Suppressor macrophage treated with lipopolysaccharide for 1 hour (primary cell): Measurements from ENCODE around the gene PHEX.

Source experiments
- DNase-seq, 3 donors: peaks; one replicate each; pipeline ENCODE4 v3.0.0-alpha.2; 2020 to 2022

The PHEX gene

DNA sequence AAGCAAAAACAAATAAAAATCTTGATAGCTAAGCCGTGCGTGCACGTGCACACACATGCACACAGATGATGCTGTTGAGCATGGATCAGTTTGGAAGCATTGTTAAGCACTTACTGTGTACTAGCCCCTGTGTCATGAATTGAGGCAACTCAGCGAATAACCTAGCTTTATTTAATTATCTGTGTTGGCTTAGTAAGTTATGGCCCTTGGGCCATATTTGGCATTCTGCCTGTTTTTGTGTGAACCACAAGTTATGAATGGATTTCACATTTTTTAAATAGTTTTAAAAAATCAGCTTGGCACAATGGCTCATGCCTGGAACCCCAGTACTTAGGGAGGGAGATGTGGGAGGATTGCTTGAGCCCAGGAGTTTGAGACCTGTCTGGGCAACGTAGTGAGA lies 126.9 kb downstream of the PHEX start:
- DNase-seq, result no peak

DNA sequence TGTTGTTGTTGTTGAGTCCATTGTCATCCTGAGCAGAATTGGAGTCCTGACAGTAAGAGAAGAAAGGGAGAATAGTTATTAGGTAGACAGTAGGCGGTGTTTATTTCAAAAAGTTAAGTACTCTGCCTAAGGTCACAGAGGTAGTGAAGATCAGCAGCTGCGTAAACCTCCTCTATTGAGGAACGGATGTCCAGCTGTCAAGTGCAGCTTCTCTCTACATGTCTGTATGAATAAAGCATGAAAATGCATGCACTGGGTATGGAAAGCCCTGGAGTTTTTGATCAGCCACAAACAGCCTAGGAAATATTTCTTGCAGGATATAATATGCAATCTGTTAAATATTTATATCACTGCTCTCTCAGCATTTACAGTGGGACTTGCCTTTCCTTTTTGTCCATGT lies 131.2 kb downstream of the PHEX start:
- no peak for DNase-seq

GRCh38 chrX:22164770-22165388 lies 132.8 kb downstream of the PHEX start:
- DNase-seq, result no peak

DNA sequence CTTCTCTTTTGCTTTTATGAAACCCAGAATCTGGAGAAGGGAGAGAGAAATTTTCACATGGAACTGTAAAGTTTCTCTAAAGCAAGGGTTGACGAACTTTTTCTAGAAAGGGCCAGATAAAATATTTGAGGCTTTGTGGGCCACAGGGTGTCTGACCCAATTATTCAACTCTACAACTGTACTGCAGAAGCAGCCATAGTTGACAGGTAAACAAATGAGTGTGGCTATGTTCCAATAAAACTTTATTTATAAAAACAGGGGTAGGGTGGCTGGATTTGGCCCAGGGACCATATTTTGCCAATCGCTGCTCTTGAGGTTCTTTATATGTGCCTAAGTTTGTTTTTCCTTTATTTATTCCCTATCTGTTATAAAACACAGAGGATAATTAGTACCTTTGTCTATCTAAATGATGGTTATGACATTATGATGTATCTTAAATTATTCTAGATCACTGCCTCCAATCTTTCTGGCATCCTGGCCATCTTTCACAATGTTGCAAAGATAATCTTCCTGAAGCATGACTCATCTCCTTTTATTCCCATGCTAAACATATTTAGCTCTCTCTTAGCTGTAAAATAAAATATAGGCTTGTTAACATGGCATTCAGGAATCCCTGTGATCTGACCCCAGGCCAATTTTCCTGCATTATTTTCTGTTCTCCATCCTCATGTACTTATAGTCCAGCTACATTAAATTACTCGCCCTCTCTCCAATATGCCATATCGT lies 133.8 kb downstream of the PHEX start:
- no peak for DNase-seq

DNA sequence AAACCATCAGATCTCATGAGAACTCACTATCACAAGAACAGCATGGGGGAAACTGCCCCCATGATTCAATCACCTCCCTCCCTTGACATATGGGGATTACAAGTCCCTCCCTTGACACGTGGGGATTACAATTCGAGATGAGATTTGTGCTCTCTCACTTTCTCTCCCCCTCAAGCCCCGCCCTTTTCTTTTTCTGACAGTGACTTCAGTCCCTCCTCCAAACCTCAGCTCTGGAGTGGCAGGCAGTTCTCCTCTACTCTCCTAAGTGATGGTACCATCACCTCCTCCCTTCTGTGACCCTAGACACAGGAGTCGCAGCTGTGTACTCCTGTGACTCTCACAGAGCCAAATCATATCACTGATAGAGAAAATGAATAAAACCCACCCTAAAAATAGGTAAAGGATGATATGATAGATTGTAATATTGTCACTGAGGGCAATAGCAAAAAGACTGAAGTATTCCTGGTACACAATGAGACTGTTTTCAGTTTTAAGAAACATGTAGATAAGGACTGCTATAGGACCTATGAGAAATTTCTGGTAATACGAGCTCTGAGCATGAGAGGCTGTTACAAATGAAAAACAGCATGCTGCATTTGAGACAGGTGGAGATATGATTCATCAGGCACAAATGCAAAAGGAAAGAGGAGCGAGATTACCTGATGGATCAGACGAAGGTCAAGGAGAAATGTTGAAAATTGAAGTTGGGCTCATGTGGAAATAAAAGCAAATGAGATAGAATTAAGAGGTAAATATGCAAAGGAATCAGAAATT lies 139.3 kb downstream of the PHEX start:
- DNase-seq, result no peak

- DNase-seq, result no peak
Observed at GRCh38 chrX:22173966-22174365, 141.8 kb downstream of the PHEX start.

DNA sequence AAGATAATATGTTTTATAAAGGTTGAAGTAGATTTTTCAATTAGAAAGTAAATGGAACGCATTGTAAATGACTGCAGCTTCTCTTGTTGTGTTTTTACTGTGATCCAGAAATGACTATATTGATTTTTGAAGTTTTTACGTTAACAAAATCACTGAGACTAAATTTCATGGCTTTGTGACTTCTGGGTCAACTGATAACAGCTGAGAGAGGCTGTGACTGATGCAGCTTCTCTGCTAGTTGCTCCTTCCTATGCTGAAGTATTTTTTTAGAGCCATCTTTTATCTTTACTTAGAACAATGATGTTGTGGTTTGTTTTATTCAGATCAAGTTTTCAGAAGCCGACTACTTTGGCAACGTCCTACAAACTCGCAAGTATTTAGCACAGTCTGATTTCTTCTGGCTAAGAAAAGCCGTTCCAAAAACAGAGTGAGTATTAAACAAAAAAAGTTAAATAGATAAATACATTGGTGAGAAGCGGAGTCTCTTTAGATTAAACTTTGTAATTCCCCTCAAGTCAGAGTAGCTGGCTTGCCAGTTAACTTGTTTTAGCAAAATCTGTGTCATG lies 145.9 kb downstream of the PHEX start:
- DNase-seq, result no peak

DNA sequence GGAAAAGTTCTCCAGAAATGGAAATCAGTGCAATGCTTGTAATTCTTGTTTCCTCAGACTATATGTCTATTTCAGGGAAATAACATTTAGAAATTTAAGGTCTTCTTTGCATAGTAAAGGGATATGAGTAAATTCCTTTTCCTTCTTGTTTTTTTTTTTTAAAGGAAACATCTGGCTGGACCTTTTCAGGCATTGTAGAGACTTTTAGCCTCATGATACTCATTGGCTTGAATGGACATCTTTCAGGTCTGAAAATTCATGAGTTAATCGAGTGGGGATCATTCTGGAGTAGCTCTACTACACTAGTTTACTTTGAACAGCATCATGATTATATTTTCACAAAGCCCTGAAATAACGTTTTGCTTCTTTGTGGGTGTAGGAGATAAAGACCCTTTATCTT lies 152.0 kb downstream of the PHEX start:
- no peak for DNase-seq

- no peak for DNase-seq
Observed at GRCh38 chrX:22186165-22186564, 154.0 kb downstream of the PHEX start.

- peak; percentile 57 to 66 (median 64) for DNase-seq
Observed at GRCh38 chrX:22192419-22193060, 160.4 kb downstream of the PHEX start.

GRCh38 chrX:22193851-22194659 lies 161.9 kb downstream of the PHEX start:
- DNase-seq, result no peak

DNA sequence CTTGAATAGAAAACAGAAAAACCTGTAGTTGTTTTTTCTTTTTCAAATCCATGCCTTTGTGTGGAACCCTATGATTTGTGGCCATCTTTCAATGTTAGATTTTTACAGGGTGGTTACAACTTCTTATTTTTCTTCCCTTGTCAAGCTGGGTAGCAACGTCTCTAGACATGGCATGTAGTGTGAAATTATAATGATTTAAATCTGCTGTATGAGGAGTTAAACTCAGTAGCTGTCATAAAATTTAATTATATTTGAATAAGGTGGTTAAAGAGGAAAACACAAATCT lies 162.5 kb downstream of the PHEX start:
- no peak for DNase-seq

- no peak for DNase-seq
Observed at GRCh38 chrX:22196149-22196548, 164.0 kb downstream of the PHEX start.

DNA sequence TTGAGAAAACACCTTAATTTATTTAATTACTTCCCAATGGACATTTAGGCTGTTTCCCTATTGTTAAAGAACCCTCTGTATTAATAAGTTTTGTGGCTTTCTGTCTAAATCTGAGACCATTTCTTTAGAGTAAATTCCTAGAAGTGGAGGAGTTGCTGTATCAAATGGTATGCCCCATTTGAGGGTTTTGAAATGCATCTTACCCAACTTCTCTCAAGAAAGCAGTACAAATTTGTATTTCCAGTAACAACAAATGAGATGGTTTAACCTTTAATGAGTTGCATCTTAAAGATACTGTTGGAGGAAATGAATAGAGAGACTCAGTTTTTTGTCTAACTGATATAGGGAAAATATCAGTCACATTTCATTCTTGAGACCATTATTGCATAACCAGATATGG lies 170.1 kb downstream of the PHEX start:
- no peak for DNase-seq

- no peak for DNase-seq
Observed at GRCh38 chrX:22203186-22203585, 171.1 kb downstream of the PHEX start.

DNA sequence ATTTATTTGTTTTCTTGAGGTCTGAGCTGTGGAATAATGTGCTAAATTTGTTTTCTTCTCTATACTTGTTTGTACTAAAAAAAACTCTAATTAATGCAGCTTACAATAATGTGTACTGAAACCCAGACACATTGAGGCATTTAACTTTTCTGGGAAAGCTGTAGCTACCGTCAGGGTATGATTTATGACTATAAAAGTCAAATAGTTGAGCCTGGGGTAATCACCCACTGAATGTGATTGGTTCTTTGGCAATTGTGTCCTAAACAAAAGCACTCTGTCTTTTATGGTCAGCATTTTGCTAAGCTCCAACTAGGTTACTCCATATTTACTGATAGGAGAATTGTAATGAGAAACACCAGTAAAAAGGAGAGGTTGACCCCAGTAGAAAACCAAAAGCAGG lies 174.7 kb downstream of the PHEX start:
- no peak for DNase-seq

- DNase-seq, result peak in 1 of 3 donors; percentile 0
Observed at GRCh38 chrX:22220941-22221340, 188.8 kb downstream of the PHEX start.

- no peak for DNase-seq
Observed at GRCh38 chrX:22234380-22234779, 202.3 kb downstream of the PHEX start.

DNA sequence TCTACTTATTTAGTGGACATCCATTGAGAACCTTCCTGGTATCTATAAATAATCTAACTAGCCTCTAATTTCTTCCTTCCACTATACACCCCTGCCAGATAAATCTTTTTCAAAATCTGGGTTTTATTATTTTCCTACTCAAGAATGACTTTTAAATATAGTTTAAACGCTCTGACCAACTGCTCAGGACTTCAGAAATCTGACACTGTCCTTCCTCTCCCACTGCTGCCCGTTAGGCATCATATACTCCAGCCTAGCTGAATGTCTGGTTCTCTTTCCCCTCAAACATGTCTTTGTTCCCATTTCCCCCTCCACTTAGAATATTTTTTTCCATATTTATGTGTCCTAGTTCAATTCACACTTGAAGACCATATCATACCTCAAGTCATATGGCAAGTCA lies 205.4 kb downstream of the PHEX start:
- DNase-seq, result no peak

DNA sequence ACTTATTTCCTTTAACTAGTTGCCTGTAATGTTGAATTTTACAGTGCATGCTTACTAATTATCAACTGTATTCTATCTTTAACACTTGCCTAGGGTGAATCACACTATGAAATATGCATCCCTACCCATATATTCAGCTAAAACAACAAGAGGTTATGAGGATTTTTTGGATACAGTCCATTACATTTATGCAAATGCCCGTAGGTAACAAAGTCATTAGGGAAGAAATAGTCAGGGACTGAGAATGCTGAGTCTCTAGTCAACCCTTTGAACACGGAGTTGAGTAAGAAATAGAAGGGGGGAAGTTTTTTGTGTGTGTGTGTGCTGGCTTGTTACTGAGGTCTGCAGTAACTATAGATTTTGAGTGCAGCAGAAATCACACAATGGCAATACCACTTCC lies 214.5 kb downstream of the PHEX start:
- DNase-seq, result no peak

DNA sequence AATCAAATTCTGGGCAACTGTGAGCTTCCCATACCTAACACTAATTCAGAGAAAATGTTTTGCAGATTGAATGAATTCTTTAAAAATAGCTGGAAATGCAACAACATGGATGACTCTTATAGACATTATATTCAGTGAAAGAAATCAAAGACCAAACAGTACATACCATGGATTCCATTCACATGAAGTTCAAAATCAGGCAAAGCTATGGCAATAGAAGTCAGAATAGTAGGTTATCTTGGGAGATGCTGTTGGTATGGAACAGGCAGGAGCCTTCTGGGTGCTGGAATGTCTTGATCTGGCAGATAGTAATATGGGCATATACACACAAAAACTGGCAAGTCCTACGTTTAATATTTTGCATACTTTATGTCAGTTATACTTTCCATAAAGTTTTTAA lies 215.0 kb downstream of the PHEX start:
- no peak for DNase-seq

- no peak for DNase-seq
Observed at GRCh38 chrX:22248401-22248800, 216.3 kb downstream of the PHEX start.

- DNase-seq, result no peak
Observed at GRCh38 chrX:22249371-22249770, 217.2 kb downstream of the PHEX start.
